Fibroblast of villous mesenchyme (primary cell): ENCODE results near the gene KREMEN1. TPM values are rescaled to one million over a fixed set of nuclear protein-coding genes. Genes with fewer than 3 reads are reported as not detected.
A peak's percentile ranks its signal among the peaks of the same experiment; 100 is the strongest.

Source experiments
- DNase-seq: peaks from one replicate; pipeline ENCODE4 v3.0.0-alpha.2; 2010; ENCODE audit warnings: low read depth
- H3K4me3 ChIP-seq: 2 replicates; pipeline ENCODE4 v1.5.1; 2011; ENCODE audit warnings: low read depth, mild to moderate bottlenecking, low read length
- CTCF ChIP-seq: IDR thresholded peaks from 2 replicates; pipeline ENCODE4 v1.5.1; 2012; ENCODE audit warnings: low read depth, mild to moderate bottlenecking, low read length; ENCODE audit not compliant: insufficient read depth
- total RNA-seq: library from RNA; depleted of rRNA; stranded (reverse); fragments of >200 nt; gene quantifications from 2 replicates; pipeline ENCODE4 v1.2.3, GENCODE V29; 2012

Gene KREMEN1
- total RNA-seq, 1 donor: 2.6 TPM

- no peak for TF ChIP-seq CTCF
- no peak for DNase-seq
- no peak overlapping the region for H3K4me3 ChIP-seq
Observed at GRCh38 chr22:29155966-29156365, 83.1 kb downstream of the KREMEN1 start.

- no peak overlapping the region for H3K4me3 ChIP-seq
- no peak for DNase-seq
- TF ChIP-seq CTCF: peak; percentile 34
Observed at GRCh38 chr22:29156507-29156906, 83.7 kb downstream of the KREMEN1 start.

DNA sequence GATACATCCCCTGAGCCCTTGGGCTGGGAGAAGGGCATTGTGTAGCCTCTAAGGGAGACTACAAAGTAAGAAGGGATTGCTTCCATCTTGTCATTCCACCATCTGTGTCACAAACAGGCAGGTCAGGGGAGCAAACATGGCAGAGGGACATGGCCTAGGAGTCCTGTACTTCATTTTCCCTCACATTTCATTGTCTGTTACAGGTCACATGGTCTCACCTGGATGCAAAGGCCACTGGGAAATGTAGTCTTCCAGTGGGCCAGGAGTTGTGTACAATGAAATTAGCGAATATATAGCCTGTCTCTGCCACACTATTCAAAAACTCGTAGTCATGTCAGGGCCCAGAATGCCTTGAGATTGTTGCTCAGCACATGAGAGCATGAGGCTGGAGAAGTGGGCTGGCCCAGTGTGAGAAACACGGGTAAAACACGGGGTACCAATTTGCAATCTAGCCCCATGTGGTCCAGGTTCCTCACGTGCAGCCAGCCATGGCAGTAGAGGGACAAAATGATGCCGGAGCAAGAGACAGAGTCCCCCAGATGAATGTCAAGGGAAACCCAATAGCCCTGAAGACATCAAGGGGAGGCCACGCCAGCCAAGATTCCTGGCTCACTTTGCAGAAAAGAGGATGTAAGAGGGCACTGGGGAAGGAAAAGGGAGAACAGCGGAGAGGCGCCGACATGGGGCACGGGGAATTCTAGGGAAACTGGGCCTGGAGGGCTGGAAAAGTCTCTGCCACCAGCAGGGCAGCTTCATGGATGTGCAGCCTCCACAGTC, 85.1 kb downstream of the KREMEN1 start:
- no peak for DNase-seq
- no peak for TF ChIP-seq CTCF
- H3K4me3 ChIP-seq: no peak overlapping the region

- no peak overlapping the region for H3K4me3 ChIP-seq
- TF ChIP-seq CTCF: no peak
- no peak for DNase-seq
Observed at GRCh38 chr22:29158546-29158945, 85.7 kb downstream of the KREMEN1 start.

GRCh38 chr22:29163808-29164207, 91.0 kb downstream of the KREMEN1 start:
- TF ChIP-seq CTCF: no peak
- H3K4me3 ChIP-seq: no peak overlapping the region
- DNase-seq: no peak

DNA sequence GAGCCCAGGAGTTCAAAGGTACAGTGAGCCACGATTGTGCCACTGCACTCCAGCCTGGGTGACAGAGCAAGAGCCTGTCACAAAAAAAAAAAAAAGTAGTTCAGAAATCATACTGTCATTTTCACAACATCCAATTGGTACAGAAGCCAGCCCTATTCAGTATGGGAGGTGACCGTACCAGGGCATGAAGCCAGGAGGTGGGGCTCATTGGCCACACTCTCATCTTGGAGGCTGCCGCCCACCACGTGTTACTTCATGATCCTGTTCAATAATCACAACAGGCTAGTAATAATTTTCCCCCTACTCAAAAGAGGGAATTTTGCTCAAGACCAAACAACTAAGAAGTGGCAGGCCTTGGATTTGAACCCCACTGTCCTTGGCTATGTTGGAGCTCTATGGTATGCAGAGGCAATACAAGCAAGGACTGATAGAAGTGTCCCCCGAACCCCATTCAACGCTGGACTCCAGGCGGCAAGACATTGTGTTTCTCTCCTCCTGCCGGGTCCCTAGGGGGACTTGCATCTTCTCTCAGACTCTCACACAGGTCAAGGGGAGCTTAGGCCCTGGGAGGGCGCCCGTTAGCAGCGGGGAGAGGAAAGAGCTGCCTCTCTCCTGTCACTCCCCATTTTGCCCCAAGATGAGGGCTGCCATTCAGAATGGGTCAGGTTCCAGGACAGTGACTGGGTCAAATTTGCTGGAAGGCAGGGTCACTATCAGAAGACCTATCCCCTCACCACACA, 92.7 kb downstream of the KREMEN1 start:
- DNase-seq: no peak
- H3K4me3 ChIP-seq: no peak overlapping the region
- no peak for TF ChIP-seq CTCF
